BLaER1 treated with 17β-estradiol and CSF1 and Interleukin-3, amounts not matched to agents 10 nM and 100 nM (cell line): ENCODE measurements around the gene RFFL.
A peak's percentile ranks its signal among the peaks of the same experiment; 100 is the strongest.

Experiments
- H3K27ac ChIP-seq, 11 experiments: shearing (Covaris generic); formaldehyde crosslinking; 2 replicates each; pipeline ENCODE4 v1.8.1; 2022
- H3K27me3 ChIP-seq, 11 experiments: shearing (Covaris generic); formaldehyde crosslinking; 2 replicates each; pipeline ENCODE4 v1.8.1; 2022
- H3K36me3 ChIP-seq, 11 experiments: shearing (Covaris generic); formaldehyde crosslinking; 2 replicates each; pipeline ENCODE4 v1.8.1; 2022
- H3K4me1 ChIP-seq, 10 experiments: shearing (Covaris generic); formaldehyde crosslinking; 2 replicates each; pipeline ENCODE4 v1.8.1; 2022
- H3K4me2 ChIP-seq, 11 experiments: shearing (Covaris generic); formaldehyde crosslinking; 2 replicates each; pipeline ENCODE4 v1.8.1; 2022
- H3K4me3 ChIP-seq, 10 experiments: shearing (Covaris generic); formaldehyde crosslinking; 2 replicates each; pipeline ENCODE4 v1.8.1; 2022
- H3K9ac ChIP-seq, 11 experiments: shearing (Covaris generic); formaldehyde crosslinking; 2 replicates each; pipeline ENCODE4 v1.8.1; 2022
- H3K9me3 ChIP-seq, 11 experiments: shearing (Covaris generic); formaldehyde crosslinking; replicated peaks in 1 of 11; 2 replicates each; pipeline ENCODE4 v1.8.1; 2022
- H4K20me1 ChIP-seq, 11 experiments: shearing (Covaris generic); formaldehyde crosslinking; 2 replicates each; pipeline ENCODE4 v1.8.1; 2022
- Cebpa-rat ChIP-seq, 11 experiments: shearing (Covaris generic); IDR thresholded peaks; 2 replicates each; pipeline ENCODE4 v1.8.1; 2022

Gene RFFL

DNA sequence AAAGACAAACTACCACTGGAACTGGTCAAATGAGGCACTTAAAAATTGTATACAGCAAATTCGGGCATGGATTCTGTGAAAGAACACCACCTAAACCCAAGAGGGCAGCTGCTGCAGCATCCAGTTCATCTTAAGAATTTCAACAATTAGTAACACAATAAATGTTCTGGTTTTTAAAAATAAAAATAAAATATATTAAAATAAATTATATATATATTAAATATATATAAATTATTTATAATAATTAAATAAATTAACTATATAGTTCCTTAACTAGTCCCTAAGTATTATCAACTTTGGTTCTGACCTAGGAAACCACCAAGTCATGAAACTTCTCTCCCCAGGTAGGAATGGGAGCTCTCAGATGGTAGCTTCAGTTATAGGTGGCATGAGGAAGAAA is 13.4 kb upstream of the RFFL start:
- Histone ChIP-seq H3K27ac (no peak overlapping the region), H3K9ac (no peak overlapping the region)

DNA sequence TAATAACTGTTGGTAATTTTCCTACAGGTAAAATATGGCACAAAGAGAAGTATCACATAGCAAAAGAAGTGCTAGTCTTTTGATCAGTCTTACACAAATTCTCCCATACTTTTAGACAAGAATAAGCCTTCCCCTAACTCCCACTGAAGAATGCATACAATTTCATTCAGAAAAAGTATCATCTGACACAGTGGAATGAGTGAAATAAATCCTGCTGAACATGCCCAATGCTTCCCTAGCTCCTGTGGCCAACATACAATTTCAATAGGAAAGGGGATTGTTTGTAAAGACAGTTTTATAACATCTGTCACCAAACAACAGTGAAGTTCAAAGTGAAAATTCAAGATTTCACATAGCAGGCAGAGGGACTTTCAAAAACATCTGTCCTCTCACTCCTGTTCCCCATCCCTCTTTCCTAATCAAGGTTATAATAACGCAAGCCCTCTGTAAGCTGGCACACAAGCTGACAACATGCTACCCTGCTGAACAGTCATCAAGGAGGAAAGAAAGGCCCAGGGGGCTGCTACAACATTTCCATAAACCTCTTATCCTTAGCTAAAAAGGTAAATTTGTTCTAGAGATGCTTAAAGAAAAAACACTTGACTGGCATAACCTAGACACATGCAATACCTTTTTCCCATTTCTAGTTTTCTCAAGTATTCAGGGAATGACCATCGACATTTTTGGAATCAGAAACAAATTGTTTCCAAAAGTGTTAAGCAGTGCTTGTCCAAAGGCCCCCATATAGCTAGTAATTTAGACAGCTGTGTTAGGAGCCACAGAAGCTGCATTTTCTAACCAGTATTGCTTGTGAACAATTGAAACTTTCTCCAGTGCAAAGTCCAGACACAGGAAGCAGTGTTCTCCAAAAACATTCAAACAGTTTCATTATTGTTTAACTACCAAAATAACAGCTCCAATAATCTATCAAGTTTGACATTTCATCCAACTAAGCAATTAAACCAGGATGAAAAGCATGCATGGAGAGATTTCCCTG is 11.5 kb upstream of the RFFL start:
- peak overlapping the region in 8 of 11 experiments; percentile 18 to 93 (median 39); a peak in 14 of 22 replicates for H3K4me2 ChIP-seq
- no peak for TF ChIP-seq Cebpa-rat (IDR thresholded peaks at IDR 0.05)

More for the DNA sequence above, 13.4 kb upstream of the RFFL start:
- Histone ChIP-seq H3K4me2 (0 out of 22 replicates have a peak overlapping the region, but pooled peaks of 2 of the 11 experiments have one; percentile 0 to 1), H3K4me1 (peaks cover 15 to 83% (median 67%) of the 10 kb centered on the region in 10 experiments), H3K36me3 (peaks cover 0 to 19% (median under 1%) of the 10 kb centered on the region in 11 experiments; a peak in 4 of 22 replicates), H3K27me3 (no peaks in the 10 kb centered on the region), H3K4me3 (no peak overlapping the region), H3K9me3 (no peaks in the 10 kb centered on the region), H4K20me1 (peaks cover 0 to 58% (median 0%) of the 10 kb centered on the region in 11 experiments; a peak in 8 of 22 replicates)
- no peak for TF ChIP-seq Cebpa-rat (IDR thresholded peaks at IDR 0.05)

DNA sequence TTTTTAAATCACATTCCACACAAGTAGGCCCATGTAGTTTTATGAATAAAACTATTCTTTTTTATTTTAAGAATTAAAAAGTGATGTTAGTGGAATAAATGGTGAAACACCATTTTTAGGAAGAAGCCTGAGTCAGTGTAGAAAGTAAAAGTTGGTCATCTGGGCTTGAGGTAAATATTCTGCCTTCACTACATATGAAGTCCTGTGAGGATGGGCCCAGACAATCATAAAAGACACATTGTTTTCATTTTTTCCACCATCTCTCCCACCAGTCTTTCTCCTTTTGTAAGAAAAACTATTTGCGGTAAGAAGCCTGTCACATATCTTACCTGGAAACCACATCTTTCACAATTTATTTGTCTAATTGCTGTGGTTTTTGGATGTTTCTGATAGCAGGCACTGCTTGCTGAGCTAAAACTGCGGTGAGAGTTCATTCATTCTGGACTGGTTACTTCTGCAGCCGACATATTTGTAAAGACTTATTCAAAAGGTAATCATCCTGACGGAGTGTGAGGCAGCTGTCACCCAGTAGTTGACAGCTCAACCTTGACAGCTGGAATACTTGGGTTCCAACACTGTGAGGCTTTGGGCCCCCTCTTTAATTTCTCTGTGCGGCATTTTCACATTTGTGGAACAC is 10.6 kb upstream of the RFFL start:
- Histone ChIP-seq H3K4me2 (peak overlapping the region in 8 of 11 experiments; percentile 18 to 93 (median 52); a peak in 13 of 22 replicates), H3K9me3 (no peaks in the 10 kb centered on the region), H4K20me1 (peaks cover 0 to 37% (median 0%) of the 10 kb centered on the region in 11 experiments; a peak in 7 of 22 replicates), H3K9ac (peak overlapping the region in 1 of 11 experiments; percentile 10; a peak in 1 of 22 replicates), H3K4me1 (peaks cover 14 to 81% (median 66%) of the 10 kb centered on the region in 10 experiments), H3K4me3 (no peak overlapping the region), H3K27me3 (no peaks in the 10 kb centered on the region), H3K36me3 (peaks cover 4 to 25% (median 12%) of the 10 kb centered on the region in 11 experiments; a peak in 9 of 22 replicates), H3K27ac (peak overlapping the region in 8 of 11 experiments; percentile 4 to 39 (median 31); a peak in 10 of 22 replicates)
- TF ChIP-seq Cebpa-rat (IDR thresholded peaks at IDR 0.05) = no peak

More for the DNA sequence above, 11.5 kb upstream of the RFFL start:
- Histone ChIP-seq H3K27me3 (no peaks in the 10 kb centered on the region), H3K27ac (peak overlapping the region in 6 of 11 experiments; percentile 12 to 39 (median 31); a peak in 11 of 22 replicates), H4K20me1 (peaks cover 0 to 43% (median 0%) of the 10 kb centered on the region in 11 experiments; a peak in 7 of 22 replicates), H3K36me3 (peaks cover 4 to 33% (median 12%) of the 10 kb centered on the region in 11 experiments; a peak in 9 of 22 replicates), H3K9ac (peak overlapping the region in 3 of 11 experiments; percentile 20 to 29 (median 25); a peak in 3 of 22 replicates), H3K4me3 (no peak overlapping the region), H3K4me1 (peaks cover 7 to 81% (median 64%) of the 10 kb centered on the region in 10 experiments), H3K9me3 (no peaks in the 10 kb centered on the region)

DNA sequence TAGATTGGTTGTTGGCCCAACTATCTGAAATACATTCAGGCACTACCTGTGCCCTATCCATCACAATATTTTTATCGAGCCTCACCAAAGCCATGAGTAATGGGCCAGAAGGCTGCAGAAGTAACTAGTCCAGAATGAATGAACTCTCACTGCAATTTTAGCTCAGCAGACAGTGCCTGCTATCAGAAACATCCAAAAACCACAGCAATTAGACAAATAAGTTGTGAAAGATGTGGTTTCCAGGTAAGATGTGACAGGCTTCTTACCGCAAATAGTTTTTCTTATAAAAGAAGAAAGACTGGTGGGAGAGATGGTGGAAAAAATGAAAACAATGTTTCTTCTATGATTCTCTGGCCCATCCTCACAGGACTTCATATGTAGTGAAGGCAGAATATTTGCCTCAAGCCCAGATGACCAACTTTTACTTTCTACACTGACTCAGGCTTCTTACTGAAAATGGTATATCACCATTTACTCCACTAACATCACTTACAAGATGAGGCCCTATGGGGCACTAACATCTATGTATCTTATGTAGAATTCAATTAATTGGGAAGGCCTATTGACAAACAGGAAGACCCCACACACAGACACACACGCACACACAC is 9.8 kb upstream of the RFFL start:
- Histone ChIP-seq H3K4me3 (no peak overlapping the region), H3K9ac (no peak overlapping the region)
- no peak for TF ChIP-seq Cebpa-rat (IDR thresholded peaks at IDR 0.05)

DNA sequence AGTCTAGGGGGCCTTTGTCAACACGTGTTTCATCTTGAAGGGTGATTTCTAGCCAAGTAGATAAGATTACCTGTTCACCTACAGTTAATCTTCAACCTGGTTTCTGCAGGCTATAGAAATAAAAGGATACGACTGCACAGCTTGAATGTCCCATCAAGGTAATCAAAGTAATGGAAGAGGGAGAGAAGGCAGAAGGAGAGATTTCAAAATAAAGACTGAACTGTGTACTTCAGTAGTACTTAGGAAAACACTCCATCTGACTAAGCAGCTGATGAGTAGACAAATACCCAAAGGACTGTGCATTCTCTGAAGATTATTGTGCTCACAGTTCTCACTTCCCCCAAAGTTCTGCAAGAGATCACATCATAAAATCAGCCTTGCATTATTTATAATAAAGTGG is 5.8 kb upstream of the RFFL start:
- H3K4me2 ChIP-seq = peak overlapping the region; percentile 45 to 93 (median 83)
- no peak for TF ChIP-seq Cebpa-rat (IDR thresholded peaks at IDR 0.05)
- H3K4me3 ChIP-seq = peak overlapping the region in 6 of 10 experiments; percentile 16 to 61 (median 46); a peak in 11 of 20 replicates
- H3K27me3 ChIP-seq = no peaks in the 10 kb centered on the region
- H3K27ac ChIP-seq = peak overlapping the region; percentile 43 to 99 (median 94); a peak in 21 of 22 replicates
- H3K36me3 ChIP-seq = peaks cover 4 to 20% (median 10%) of the 10 kb centered on the region in 11 experiments; a peak in 9 of 22 replicates
- H3K9ac ChIP-seq = peak overlapping the region in 10 of 11 experiments; percentile 16 to 69 (median 60); a peak in 17 of 22 replicates
- H4K20me1 ChIP-seq = peaks cover 0 to 12% (median 0%) of the 10 kb centered on the region in 11 experiments; a peak in 5 of 22 replicates
- H3K9me3 ChIP-seq = no peaks in the 10 kb centered on the region
- H3K4me1 ChIP-seq = peaks cover 34 to 100% (median 95%) of the 10 kb centered on the region in 10 experiments

More for the DNA sequence above, 9.8 kb upstream of the RFFL start:
- Histone ChIP-seq H3K36me3 (peaks cover 4 to 20% (median 12%) of the 10 kb centered on the region in 11 experiments; a peak in 9 of 22 replicates), H3K9me3 (no peaks in the 10 kb centered on the region), H4K20me1 (peaks cover 0 to 37% (median 0%) of the 10 kb centered on the region in 11 experiments; a peak in 6 of 22 replicates), H3K27me3 (no peaks in the 10 kb centered on the region), H3K4me1 (peaks cover 22 to 88% (median 74%) of the 10 kb centered on the region in 10 experiments), H3K27ac (peak overlapping the region in 6 of 11 experiments; percentile 4 to 39 (median 14); a peak in 7 of 22 replicates), H3K4me2 (peak overlapping the region in 8 of 11 experiments; percentile 5 to 93 (median 46); a peak in 13 of 22 replicates)

DNA sequence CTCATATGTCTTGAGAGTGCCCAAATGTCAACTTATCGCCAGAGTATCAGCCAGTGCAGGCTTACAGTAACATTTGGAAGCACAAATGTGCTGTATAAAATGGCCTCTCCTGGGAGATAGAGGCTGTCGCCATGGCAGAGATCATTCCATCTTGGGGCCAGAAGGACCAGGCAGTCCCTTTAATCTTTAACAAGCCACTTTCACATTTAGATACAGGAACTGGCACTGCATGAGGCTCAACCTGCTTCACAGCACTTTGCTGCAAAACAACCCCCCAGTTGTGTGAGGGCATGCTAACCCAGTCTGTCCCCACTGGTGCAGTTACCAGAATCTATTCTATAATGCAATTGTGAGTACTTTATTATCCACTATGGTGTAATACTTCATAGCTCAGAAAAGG is 4.7 kb upstream of the RFFL start:
- TF ChIP-seq Cebpa-rat (IDR thresholded peaks at IDR 0.05) = no peak
- H3K9me3 ChIP-seq = no peaks in the 10 kb centered on the region
- H3K27me3 ChIP-seq = no peaks in the 10 kb centered on the region
- H3K27ac ChIP-seq = peak overlapping the region in 10 of 11 experiments; percentile 15 to 99 (median 94); a peak in 19 of 22 replicates
- H3K4me1 ChIP-seq = peaks cover 41 to 97% (median 91%) of the 10 kb centered on the region in 10 experiments
- peak overlapping the region in 6 of 10 experiments; percentile 10 to 61 (median 46); a peak in 10 of 20 replicates for H3K4me3 ChIP-seq
- H3K4me2 ChIP-seq = peak overlapping the region; percentile 45 to 93 (median 83); a peak in 21 of 22 replicates
- peaks cover 4 to 20% (median 10%) of the 10 kb centered on the region in 11 experiments; a peak in 9 of 22 replicates for H3K36me3 ChIP-seq
- H3K9ac ChIP-seq = peak overlapping the region in 7 of 11 experiments; percentile 40 to 69 (median 67); a peak in 10 of 22 replicates
- H4K20me1 ChIP-seq = peaks cover 0 to 1% (median 0%) of the 10 kb centered on the region in 11 experiments; a peak in 1 of 22 replicates

DNA sequence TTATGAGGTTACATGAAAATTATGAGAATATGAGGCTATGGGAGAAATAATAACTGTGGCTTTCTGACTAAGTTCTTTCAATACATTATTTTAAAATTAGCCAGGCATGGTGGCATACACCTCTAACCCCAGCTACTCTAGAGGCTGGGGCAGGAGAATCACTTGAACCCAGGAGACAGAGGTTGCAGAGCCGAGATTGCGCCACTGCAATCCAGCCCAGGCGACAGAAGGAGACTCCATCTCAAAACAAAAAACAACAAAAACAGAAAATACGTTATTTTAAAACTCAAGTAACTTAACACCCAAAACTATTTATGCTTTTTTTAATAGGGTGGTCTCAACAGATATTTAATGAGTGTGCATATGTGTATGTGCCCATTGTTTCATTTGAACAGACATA is 2.4 kb upstream of the RFFL start:
- no peaks in the 10 kb centered on the region for H3K27me3 ChIP-seq
- H4K20me1 ChIP-seq = no peaks in the 10 kb centered on the region; a peak in 1 of 22 replicates
- H3K4me3 ChIP-seq = no peak overlapping the region
- H3K4me2 ChIP-seq = peak overlapping the region in 10 of 11 experiments; percentile 47 to 93 (median 80); a peak in 19 of 22 replicates
- 0 out of 22 replicates have a peak, but pooled peaks cover 0 to 3% (median 0%) of the 10 kb centered on the region in 11 experiments for H3K9me3 ChIP-seq
- peak overlapping the region in 8 of 11 experiments; percentile 9 to 91 (median 90); a peak in 10 of 22 replicates for H3K9ac ChIP-seq
- peaks cover 51 to 97% (median 95%) of the 10 kb centered on the region in 10 experiments for H3K4me1 ChIP-seq
- peak overlapping the region; percentile 86 to 99 (median 95); a peak in 21 of 22 replicates for H3K27ac ChIP-seq
- TF ChIP-seq Cebpa-rat (IDR thresholded peaks at IDR 0.05) = peak in 1 of 11 experiments; percentile 56; a peak in 1 of 22 replicates
- H3K36me3 ChIP-seq = peaks cover 6 to 24% (median 13%) of the 10 kb centered on the region in 11 experiments; a peak in 17 of 22 replicates
